Mesenchymal stem cell (in vitro differentiated cells and primary cell): ENCODE results near the gene NCKAP1. TPM values are rescaled to one million over a fixed set of nuclear protein-coding genes. Genes with fewer than 3 reads are reported as not detected.

ENCODE experiments used
- DNase-seq: peaks from one replicate; pipeline ENCODE4 v3.0.0-alpha.2; 2013
- H2AFZ ChIP-seq: one replicate; pipeline ENCODE4 v1.6.1; 2013; ENCODE audit warnings: low read depth, mild to moderate bottlenecking, control low read depth, inconsistent platforms, low read length, moderate library complexity
- H2AK5ac ChIP-seq: 2 replicates; pipeline ENCODE4 v1.6.1; 2013; ENCODE audit warnings: low read length, moderate library complexity, mild to moderate bottlenecking, inconsistent platforms; ENCODE audit not compliant: severe bottlenecking
- H2BK120ac ChIP-seq: one replicate; pipeline ENCODE4 v1.6.1; 2013; ENCODE audit warnings: low read depth, mild to moderate bottlenecking, inconsistent platforms, low read length, moderate library complexity
- H2BK12ac ChIP-seq, 2 experiments: one replicate each; pipeline ENCODE4 v1.6.1; 2013; ENCODE audit warnings: inconsistent platforms in 2 of 2, low read length in 2 of 2, mild to moderate bottlenecking in 2 of 2, moderate library complexity in 2 of 2, control low read depth in 1 of 2
- H2BK15ac ChIP-seq: one replicate; pipeline ENCODE4 v1.6.1; 2013; ENCODE audit warnings: mild to moderate bottlenecking, low read depth, inconsistent platforms; ENCODE audit not compliant: poor library complexity, severe bottlenecking
- H2BK5ac ChIP-seq: 2 replicates; pipeline ENCODE4 v1.6.1; 2013; ENCODE audit warnings: low read depth, mild to moderate bottlenecking, low read length, control low read depth, inconsistent platforms; ENCODE audit not compliant: poor library complexity, severe bottlenecking
- H3K14ac ChIP-seq, 2 experiments: one replicate each; pipeline ENCODE4 v1.6.1; 2013; ENCODE audit warnings: inconsistent platforms in 2 of 2, low read length in 2 of 2, control low read depth in 1 of 2, mild to moderate bottlenecking in 1 of 2, moderate library complexity in 1 of 2
- H3K18ac ChIP-seq, 2 experiments: one replicate each; pipeline ENCODE4 v1.6.1; 2013; ENCODE audit warnings: inconsistent platforms in 2 of 2, low read length in 2 of 2, control low read depth in 1 of 2, low read depth in 1 of 2, mild to moderate bottlenecking in 1 of 2
- H3K23ac ChIP-seq, 2 experiments: one replicate each; pipeline ENCODE4 v1.6.1; 2013; ENCODE audit warnings: inconsistent platforms in 2 of 2, low read length in 2 of 2, mild to moderate bottlenecking in 2 of 2, moderate library complexity in 2 of 2, control low read depth in 1 of 2
- H3K27ac ChIP-seq: 2 replicates; pipeline ENCODE4 v1.5.1; 2013; ENCODE audit warnings: mild to moderate bottlenecking, moderate library complexity, low read length, control low read depth, inconsistent platforms; ENCODE audit not compliant: poor library complexity, severe bottlenecking
- H3K27me3 ChIP-seq, 2 experiments: 2 replicates each; pipeline versions ENCODE4 v1.6.1 to v1.7.0; 2013; ENCODE audit warnings: low read length in 2 of 2, mild to moderate bottlenecking in 2 of 2, moderate library complexity in 2 of 2, control low read depth in 1 of 2, inconsistent platforms in 1 of 2; ENCODE audit not compliant: control insufficient read depth in 1 of 2, insufficient read depth in 1 of 2
- H3K36me3 ChIP-seq, 2 experiments: 2 replicates each; pipeline versions ENCODE4 v1.6.1 to v1.7.0; 2013; ENCODE audit warnings: low read length in 2 of 2, control low read depth in 1 of 2, inconsistent platforms in 1 of 2, low read depth in 1 of 2, mild to moderate bottlenecking in 1 of 2; ENCODE audit not compliant: insufficient read depth in 2 of 2, control insufficient read depth in 1 of 2
- H3K4ac ChIP-seq, 2 experiments: one replicate each; pipeline ENCODE4 v1.6.1; 2013; ENCODE audit warnings: inconsistent platforms in 2 of 2, low read length in 2 of 2, mild to moderate bottlenecking in 2 of 2, moderate library complexity in 2 of 2, control low read depth in 1 of 2, low read depth in 1 of 2
- H3K4me1 ChIP-seq: 2 replicates; pipeline ENCODE4 v1.6.1; 2013; ENCODE audit warnings: low read depth, low read length, control low read depth; ENCODE audit not compliant: control insufficient read depth, insufficient read depth
- H3K4me2 ChIP-seq: 2 replicates; pipeline ENCODE4 v1.6.1; 2013; ENCODE audit warnings: low read length, mild to moderate bottlenecking, inconsistent platforms; ENCODE audit not compliant: poor library complexity, severe bottlenecking
- H3K4me3 ChIP-seq, 2 experiments: 2 replicates each; pipeline versions ENCODE4 v1.5.1 to v1.7.0; 2013; ENCODE audit warnings: low read length in 2 of 2, mild to moderate bottlenecking in 2 of 2, control low read depth in 1 of 2, low read depth in 1 of 2; ENCODE audit not compliant: insufficient read depth in 1 of 2
- H3K79me1 ChIP-seq: replicated peaks from 2 replicates; pipeline ENCODE4 v1.6.1; 2013; ENCODE audit warnings: mild to moderate bottlenecking, control low read depth, low read length, inconsistent platforms; ENCODE audit not compliant: poor library complexity, severe bottlenecking
- H3K9ac ChIP-seq: 2 replicates; pipeline ENCODE4 v1.7.0; 2013; ENCODE audit warnings: mild to moderate bottlenecking, low read length, moderate library complexity
- H3K9me3 ChIP-seq: 2 replicates; pipeline ENCODE4 v1.7.0; 2013; ENCODE audit warnings: mild to moderate bottlenecking, low read length; ENCODE audit not compliant: control insufficient read depth
- H4K8ac ChIP-seq: one replicate; pipeline ENCODE4 v1.6.1; 2013; ENCODE audit warnings: inconsistent platforms, mild to moderate bottlenecking, low read length, moderate library complexity
- H4K91ac ChIP-seq: one replicate; pipeline ENCODE4 v1.6.1; 2013; ENCODE audit warnings: mild to moderate bottlenecking, low read length, inconsistent platforms
- WGBS: methylation state at CpG from one replicate; pipeline ENCODE4 v1.1.7; 2013; ENCODE audit warnings: mixed read lengths; 5-methylcytosine and 5-hydroxymethylcytosine counted together
- small RNA-seq: library from polyadenylated mRNA; stranded (forward); fragments of <200 nt; extraction: miRNeasy Mini kit (QIAGEN cat#:217004); gene quantifications from one replicate; pipeline ENCODE3, GENCODE V24; 2013; ENCODE audit warnings: low read depth

Gene NCKAP1

DNA sequence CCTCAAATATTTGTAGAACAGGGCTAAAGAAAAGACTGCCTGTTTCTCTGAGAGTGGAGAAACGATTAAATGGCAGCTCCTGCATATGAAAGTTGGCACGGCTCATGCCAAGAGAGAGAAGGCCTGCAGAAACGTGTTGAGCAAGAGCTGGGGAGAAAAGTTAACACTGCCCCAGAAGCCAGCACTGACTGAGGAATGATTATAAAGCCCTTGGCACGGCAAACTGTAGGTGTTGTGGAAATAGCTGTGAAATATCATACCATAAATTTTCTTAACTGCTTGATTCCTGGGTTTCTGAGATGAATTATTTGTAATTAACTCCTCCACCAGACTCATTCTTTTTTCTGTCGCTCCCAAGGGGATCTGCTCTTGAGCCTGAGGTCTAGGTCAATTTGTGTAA is 176.2 kb downstream of the NCKAP1 start:
- Histone ChIP-seq H2AK5ac (no peak overlapping the region), H2BK5ac (no peak overlapping the region), H4K91ac (no peak overlapping the region), H3K27me3 (peaks cover 0 to 11% of the 10 kb centered on the region in 2 experiments), H4K8ac (no peak overlapping the region), H3K4me2 (no peak overlapping the region), H2BK15ac (no peak overlapping the region), H3K18ac (no peak overlapping the region), H2BK12ac (no peak overlapping the region), H3K4ac (no peak overlapping the region), H3K14ac (no peak overlapping the region), H3K79me1 (no peaks in the 10 kb centered on the region), H2AFZ (no peak overlapping the region), H3K27ac (no peak overlapping the region), H3K23ac (no peak overlapping the region), H3K36me3 (no peaks in the 10 kb centered on the region), H3K9ac (no peak overlapping the region), H3K9me3 (no peaks in the 10 kb centered on the region), H3K4me3 (no peak overlapping the region), H3K4me1 (peaks cover 9% of the 10 kb centered on the region), H2BK120ac (no peak overlapping the region)
- DNase-seq: no peak
- 82% methylated on average over 3 of the region's 5 CpGs for WGBS

DNA sequence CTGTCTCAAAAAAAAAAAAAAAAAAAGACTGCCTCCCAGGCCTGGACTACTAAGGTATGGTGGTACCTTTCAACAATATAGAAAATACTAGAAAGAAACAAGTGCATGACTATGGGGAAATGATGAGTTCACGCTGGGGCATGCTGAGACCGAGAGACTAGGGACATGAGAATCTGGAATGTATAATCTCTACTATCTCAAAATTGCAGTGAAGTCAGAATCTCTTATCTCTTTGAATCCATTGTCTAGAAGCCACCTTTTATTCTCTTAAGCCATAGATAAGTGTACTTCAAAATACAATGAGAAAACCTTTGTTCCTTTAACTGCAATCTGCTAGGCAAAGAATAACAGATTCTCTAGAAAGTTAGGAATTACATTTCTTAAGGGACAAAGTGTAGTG is 177.4 kb downstream of the NCKAP1 start:
- Histone ChIP-seq H3K36me3 (no peaks in the 10 kb centered on the region), H2BK120ac (no peak overlapping the region), H3K9me3 (no peaks in the 10 kb centered on the region), H3K79me1 (no peaks in the 10 kb centered on the region), H3K9ac (no peak overlapping the region), H3K23ac (no peak overlapping the region), H2BK15ac (no peak overlapping the region), H2BK12ac (no peak overlapping the region), H2AFZ (no peak overlapping the region), H3K4me1 (no peaks in the 10 kb centered on the region), H3K4me2 (no peak overlapping the region), H4K8ac (no peak overlapping the region), H3K14ac (no peak overlapping the region), H3K27me3 (peaks cover 0 to 7% of the 10 kb centered on the region in 2 experiments), H2AK5ac (no peak overlapping the region), H2BK5ac (no peak overlapping the region), H3K4me3 (no peak overlapping the region), H3K27ac (no peak overlapping the region), H4K91ac (no peak overlapping the region), H3K18ac (no peak overlapping the region), H3K4ac (no peak overlapping the region)
- WGBS: no CpG with 5 or more reads among the region's 2 CpGs
- no peak for DNase-seq

Small RNA genes within 50 kb of the gene (small RNA-seq; reads per million reads assigned to genes)
- gene RF00019 (not detected), gene RF00599 (not detected), gene RNU6-1122P (not detected)
